GM18520 (cell line): ENCODE measurements around the gene CYP4V2.

ENCODE experiments used
- ATAC-seq: cut with Tn5 transposase; IDR thresholded peaks from one replicate; pipeline ENCODE4 v1.9.1; 2021; ENCODE audit not compliant: unreplicated experiment

The CYP4V2 gene

GRCh38 chr4:186191200-186192065 is at the start of gene CYP4V2:
TSS of gene CYP4V2 (plus strand) at chr4:186191567. CDS start at chr4:186191824, 257 bp downstream.
- peak; percentile 89 for ATAC-seq

DNA sequence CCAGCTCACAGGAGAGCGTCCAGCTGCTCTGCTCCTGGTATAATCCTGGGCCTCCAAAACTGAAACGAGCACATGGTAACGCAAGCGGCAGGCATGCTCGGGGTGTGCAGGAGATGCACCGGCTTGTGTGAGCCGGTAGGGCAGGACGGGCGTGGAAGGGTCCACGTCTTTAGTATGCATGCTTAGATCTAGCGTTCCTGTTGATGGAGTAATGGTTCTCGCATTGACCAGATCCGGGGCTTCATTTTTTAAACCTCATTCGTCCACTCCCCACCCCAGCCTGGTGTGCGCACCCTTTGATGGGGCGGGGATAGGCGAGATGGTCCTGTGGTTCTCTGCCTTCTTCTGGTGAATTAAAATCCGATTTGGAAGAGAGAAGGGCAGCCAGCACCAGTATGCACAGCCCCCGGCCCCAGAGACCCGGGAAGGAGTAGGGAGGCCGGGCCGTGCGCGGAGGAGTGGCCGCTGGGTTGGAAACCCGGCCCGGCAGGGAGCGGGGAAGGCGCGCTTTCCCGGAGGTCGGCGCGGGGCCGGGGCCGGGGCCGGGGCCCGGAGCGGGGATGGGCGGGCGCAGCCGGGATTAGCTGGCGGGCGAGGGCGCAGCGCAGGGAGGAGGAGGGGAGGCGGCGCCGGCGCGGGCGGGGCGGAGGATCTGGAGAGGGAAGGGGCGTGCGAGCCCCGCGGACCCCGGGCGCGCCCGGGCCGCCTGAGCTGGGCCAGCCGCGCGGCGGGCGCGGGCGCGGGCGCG is 47.0 kb upstream of the CYP4V2 start:
- ATAC-seq: no peak

DNA sequence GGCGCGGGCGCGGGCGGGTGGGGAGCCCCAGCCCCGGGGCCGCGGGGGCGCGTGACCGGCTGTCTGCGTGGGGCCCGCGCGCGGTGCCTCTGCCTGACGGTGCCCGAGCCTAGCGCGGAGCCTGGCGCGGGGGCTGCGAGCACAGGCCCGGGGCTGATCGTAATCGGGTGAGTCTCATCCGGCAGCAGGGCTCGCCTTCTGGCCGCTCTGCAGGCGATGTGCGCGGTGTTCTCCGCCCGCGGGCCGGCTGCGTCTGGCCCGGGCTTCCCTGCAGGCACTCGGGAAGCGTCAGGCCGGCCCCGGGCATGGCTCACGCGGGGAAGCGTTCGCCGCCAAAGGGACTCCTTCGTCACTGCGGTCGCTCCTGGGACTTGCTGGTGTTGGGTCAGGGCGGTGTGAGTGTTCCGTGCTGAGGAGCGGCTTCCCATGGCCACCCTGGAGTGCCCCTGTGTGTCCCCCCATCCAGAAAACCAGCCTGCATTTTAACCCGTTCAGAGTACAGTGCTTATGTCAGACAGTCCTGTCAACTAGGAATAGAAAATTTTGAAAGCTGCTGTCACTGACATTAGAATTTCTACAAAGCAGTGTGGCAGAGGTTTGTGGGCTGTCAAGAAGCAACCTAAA is 46.3 kb upstream of the CYP4V2 start:
- no peak for ATAC-seq

- no peak for ATAC-seq
Measured at GRCh38 chr4:186146458-186146857, 44.9 kb upstream of the CYP4V2 start.

GRCh38 chr4:186148336-186148975 is 42.9 kb upstream of the CYP4V2 start:
- ATAC-seq: no peak

DNA sequence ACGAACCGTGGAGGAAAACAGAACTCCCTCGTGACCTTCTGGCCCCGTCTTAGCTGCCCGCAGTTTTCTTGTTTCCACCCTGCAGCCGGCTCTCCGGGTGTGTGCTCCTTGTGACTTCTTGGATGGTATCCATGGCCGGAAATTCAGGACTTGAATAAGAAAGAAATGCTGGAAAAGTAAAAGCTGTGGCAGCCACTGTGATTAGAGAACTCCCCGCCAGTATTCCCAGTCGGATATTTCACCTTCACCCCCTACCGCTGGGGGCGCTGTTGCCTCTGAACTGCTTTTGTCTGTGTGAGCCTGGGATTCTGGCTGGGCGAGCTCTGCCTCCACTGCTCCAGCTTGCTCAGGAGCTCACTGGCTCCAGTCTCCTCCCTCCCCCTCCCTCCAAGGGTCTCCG is 41.5 kb upstream of the CYP4V2 start:
- ATAC-seq: no peak

GRCh38 chr4:186150926-186151325 is 40.4 kb upstream of the CYP4V2 start:
- ATAC-seq: no peak

- ATAC-seq: no peak
Measured at GRCh38 chr4:186151499-186151898, 39.9 kb upstream of the CYP4V2 start.

DNA sequence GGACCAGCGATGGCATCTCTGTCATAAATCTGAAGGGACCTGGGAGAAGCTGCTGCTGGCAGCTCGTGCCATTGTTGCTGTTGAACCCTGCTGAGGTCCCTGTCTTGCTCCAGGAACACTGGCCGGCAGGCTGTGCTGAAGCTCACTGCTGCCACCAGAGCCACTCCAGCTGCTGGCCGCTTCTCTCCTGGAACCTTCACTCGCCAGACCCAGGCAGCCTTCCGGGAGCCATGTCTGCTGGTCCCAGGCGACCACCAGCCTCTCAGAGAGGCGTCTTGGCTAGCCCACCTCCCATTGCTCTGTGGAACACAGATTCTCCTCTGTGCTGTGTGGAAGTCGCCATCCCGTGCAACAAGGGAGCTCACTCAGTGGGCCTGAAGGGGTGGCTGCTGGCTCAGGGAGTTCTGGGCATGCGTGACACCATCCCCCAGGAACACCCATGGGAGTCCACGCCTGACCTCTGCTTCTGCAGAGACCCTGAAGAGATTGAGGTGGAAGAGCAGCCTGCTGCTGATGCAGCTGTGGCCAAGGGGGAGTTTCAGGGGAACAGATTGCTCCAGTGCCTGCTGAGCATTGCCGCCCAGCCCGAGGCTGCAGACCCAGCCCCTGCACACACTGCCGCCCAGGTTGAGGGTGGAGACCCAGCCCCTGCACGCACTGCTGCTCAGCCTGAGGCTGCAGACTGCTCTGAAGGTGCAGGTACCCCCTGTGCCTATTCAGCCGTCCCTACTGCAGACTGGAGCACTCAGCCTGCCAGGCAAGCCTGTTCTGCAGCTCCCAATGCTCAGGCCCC is 33.1 kb upstream of the CYP4V2 start:
- no peak for ATAC-seq

DNA sequence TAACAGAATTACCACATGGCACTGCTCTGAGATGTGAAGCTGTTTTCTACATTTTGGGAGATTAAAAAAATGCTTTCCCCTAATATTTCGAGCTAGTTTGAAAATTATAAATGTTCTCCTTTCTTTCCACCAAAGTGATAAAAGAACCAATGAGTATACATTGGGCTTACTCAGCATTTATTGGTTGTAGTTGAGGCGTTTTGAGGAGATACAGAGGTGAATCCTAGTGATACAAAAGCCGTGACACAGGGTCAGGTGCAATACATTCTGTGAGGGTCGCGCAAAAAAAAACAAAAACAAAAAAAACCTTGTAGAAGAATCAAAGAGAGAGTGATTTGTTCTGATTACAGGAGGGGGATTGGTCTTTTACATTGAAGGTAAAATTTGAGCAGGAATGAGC is 32.4 kb upstream of the CYP4V2 start:
- ATAC-seq: no peak

- no peak for ATAC-seq
Measured at GRCh38 chr4:186159613-186160012, 31.8 kb upstream of the CYP4V2 start.

GRCh38 chr4:186161138-186161537 is 30.2 kb upstream of the CYP4V2 start:
- peak; percentile 96 for ATAC-seq

DNA sequence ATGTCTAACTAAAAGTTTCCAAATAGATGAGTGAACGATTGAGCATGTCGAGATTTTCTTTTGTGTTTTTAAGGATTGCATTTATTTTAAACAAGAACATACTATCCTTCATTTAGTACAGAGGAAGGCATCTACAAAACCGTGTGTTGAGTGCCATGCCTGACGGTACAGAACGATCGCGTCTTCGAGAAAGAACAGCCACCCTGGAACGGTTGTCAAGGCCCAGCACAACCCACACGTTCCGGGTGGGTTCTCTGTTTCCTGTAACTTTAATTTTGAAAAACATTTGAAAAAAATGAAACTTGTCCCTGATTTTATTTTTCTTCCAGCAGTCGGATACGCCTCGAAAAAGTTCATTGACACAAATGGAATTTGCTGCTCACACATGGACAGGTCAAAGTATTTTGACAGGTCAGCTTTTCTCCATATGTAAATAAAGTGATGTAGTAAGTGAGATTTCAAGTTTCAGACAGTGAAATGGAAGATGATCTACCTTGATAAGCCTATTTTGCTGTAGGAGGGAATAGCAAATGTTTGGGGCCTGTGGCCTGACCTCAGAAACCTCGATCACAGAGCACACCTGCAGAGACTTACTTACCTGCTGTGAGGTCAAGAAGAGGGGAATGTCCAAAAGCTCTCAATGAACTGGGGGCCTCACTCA is 24.4 kb upstream of the CYP4V2 start:
- ATAC-seq: no peak

DNA sequence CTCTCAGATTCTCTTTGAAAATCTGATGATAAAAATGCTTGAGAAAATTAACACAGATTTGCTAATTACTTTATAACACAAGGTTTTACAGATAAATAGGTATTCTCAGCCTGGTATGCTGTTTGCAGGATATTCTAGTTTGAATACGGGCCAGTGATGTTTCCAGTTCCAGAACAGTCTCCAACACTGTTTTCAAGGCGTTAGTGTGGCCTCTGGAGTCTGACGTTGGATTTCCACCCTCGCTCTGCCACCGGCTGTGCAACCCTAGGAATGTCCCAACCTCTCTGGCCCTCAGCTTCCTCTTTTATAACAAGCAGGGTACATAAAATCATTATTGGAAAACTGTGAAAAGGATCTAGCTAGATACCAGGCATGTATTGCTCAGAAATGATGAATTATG is 23.8 kb upstream of the CYP4V2 start:
- no peak for ATAC-seq

DNA sequence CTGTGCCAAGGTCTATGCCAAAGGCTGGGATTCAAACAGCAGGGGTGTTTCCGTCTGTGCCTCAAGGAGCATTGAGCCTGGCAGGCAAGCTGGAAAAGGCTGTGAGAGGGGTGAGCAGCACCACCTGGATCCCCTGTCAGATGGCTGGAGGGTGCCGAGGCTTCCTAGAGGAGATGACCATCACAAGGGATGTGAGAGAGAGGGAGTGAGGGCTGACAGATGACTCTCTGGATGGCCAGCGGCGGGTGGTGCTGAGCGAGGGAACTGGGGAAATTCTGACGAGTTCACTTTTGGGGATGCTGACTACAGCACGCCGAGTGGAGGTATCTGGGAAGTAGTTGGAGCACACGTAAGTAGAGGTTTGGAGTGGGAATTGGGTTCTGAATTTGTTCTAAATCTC is 22.6 kb upstream of the CYP4V2 start:
- ATAC-seq: no peak

DNA sequence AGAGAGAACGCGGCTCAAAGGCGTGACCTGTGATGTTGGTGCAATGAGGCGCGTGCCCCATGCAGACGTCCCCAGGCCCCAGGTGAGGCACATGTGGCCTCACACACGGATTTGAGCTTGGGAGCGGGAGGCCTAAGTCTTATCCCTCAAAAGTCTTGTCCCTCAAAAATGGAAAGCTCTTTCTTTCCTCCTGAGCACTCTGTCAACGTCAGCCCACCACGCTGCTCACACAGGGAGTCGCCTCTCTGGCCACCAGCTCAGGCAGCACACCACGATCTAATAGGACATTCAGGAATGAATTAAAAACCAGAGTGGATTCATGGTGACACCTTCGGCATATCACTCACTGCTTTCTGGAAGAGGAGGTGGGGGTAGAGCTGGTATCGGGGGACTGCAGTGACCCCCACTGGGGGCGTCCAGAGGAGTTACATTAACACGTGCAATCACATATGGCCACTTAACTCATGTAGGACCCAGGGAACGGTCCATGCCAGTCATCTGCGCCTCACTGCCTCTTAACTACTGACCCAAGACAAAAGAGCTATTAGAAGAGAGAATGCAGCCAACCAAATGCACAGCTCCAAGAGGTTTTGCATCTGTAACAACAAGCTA is 21.9 kb upstream of the CYP4V2 start:
- no peak for ATAC-seq

DNA sequence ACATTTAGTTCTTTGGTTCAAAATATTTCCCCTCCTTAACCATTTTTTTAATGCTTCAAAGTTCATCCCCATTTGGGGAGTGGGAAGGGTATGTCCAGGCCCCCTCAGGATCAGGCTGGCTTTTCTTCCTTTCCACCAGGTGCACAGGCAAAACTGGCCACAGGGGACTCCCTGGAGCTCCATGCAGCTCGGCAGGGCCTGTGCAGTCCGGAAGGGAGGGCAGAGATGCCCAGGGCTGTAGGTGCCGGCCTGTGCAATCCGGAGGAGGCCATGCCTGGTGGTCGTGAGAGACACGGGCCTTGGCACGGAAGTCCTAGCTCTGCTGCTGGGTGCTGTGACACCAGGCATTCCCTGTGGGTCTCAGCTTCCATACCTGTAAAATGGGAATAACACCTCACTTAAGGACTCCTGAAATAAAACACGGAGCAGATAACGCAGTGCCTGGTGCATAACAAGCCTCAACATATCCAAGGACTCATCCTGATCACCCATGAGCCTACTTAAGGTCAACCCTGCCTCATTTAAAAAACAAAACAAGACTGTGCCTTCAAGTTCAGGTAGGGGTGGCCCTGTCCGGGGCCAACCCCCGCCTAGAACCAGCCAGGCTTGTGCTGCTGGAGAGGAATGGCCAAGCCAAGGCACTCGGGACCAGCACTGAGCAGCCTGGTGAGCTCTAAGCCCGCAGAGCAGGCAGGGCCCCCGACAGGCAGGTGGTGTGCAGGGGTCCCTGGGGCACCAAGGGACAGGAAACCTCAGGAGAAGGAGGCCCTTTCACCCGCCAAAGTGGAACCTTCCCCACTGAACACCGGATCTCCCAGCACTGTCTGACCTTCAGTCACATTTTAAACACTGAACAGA is 21.2 kb upstream of the CYP4V2 start:
- ATAC-seq: no peak

GRCh38 chr4:186170966-186171365 is 20.4 kb upstream of the CYP4V2 start:
- no peak for ATAC-seq

- ATAC-seq: no peak
Measured at GRCh38 chr4:186172546-186172945, 18.8 kb upstream of the CYP4V2 start.
